LNCaP clone FGC (cell line): ENCODE data around the gene AGBL4.

Experiments used
- DNase-seq: peaks from one replicate; pipeline ENCODE4 v3.0.0-alpha.2; 2011; ENCODE audit warnings: low read depth
- H3K4me3 ChIP-seq: 2 replicates; pipeline ENCODE4 v1.5.1; 2011; ENCODE audit warnings: mild to moderate bottlenecking, low read depth, low read length, control low read depth
- TF ChIP-seq, protein P1 (sequence below): IDR thresholded peaks from 2 replicates; pipeline ENCODE4 v1.5.1; 2012; ENCODE audit warnings: mild to moderate bottlenecking; ENCODE audit not compliant: control insufficient read depth, insufficient read depth; ENCODE audit errors: extremely low read depth

The AGBL4 gene

GRCh38 chr1:49204720-49205119, 819.0 kb downstream of the AGBL4 start:
- DNase-seq: no peak
- TF ChIP-seq, protein P1, sequence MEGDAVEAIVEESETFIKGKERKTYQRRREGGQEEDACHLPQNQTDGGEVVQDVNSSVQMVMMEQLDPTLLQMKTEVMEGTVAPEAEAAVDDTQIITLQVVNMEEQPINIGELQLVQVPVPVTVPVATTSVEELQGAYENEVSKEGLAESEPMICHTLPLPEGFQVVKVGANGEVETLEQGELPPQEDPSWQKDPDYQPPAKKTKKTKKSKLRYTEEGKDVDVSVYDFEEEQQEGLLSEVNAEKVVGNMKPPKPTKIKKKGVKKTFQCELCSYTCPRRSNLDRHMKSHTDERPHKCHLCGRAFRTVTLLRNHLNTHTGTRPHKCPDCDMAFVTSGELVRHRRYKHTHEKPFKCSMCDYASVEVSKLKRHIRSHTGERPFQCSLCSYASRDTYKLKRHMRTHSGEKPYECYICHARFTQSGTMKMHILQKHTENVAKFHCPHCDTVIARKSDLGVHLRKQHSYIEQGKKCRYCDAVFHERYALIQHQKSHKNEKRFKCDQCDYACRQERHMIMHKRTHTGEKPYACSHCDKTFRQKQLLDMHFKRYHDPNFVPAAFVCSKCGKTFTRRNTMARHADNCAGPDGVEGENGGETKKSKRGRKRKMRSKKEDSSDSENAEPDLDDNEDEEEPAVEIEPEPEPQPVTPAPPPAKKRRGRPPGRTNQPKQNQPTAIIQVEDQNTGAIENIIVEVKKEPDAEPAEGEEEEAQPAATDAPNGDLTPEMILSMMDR: no peak
- H3K4me3 ChIP-seq: no peak overlapping the region

DNA sequence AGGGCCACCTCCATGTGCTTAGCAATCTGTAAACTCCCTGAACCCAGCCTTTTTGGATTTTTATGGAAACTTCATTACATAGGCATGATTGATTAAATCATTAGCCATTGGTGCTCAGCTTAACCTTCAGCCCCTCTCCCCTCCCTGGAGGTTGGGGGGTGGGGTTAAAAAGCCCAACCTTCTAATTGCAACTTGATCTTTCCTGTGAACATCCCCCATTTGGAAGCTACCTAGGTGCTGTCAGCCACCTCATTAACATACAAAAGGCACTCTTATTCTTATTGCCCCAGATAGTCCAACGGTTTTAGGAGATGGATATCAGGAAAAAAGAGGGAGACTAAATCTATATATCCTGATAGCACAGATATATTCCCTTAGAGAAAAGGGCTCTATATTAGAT, 823.0 kb downstream of the AGBL4 start:
- no peak for DNase-seq
- no peak overlapping the region for H3K4me3 ChIP-seq
- TF ChIP-seq, protein P1: no peak

GRCh38 chr1:49199564-49199963, 824.2 kb downstream of the AGBL4 start:
- DNase-seq: no peak

DNA sequence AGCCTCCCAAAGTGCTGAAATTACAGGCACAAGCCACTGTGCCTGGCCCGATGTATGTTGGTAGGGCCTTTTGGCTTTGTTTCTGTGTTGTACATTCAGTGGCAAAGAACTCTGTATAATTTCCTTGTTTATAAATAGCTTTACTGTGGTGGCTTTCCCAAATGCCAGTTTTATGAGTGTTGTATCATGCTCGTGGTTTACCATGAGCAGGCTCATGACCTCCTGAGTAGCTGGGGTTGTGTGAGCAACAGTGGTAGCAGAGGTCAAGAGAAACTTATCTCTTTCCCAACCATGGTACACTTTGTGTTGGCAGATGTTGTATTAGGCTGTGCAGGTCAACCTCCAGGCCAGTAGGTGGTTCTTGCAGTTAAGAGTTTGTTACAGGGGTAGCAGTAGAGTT, 826.7 kb downstream of the AGBL4 start:
- no peak overlapping the region for H3K4me3 ChIP-seq
- TF ChIP-seq, protein P1: no peak
- no peak for DNase-seq

More at GRCh38 chr1:49199564-49199963, 824.2 kb downstream of the AGBL4 start:
- TF ChIP-seq, protein P1: no peak
- H3K4me3 ChIP-seq: no peak overlapping the region

DNA sequence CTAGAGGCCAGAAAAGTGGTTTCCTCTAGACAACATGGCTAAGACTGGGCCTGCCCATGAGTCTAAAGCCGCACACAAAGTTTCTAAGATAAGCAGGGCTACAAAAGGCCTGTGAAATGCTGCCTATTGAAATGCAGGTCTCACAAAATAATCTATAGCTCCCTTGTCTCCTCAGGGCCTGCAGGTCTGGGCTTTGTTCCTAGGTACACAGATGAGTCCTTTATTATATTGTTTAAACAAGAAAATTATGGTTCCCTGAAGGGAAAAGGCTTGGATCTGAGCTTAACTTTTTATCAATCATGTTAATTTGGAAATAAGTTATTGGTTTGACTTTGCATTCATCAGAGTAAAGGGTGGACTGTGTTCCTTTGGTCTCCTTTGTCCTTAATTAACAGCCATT, 833.6 kb downstream of the AGBL4 start:
- TF ChIP-seq, protein P1: no peak
- peak; percentile 52 for DNase-seq
- H3K4me3 ChIP-seq: no peak overlapping the region

GRCh38 chr1:49187056-49187455, 836.7 kb downstream of the AGBL4 start:
- DNase-seq: no peak
- TF ChIP-seq, protein P1: no peak
- no peak overlapping the region for H3K4me3 ChIP-seq

DNA sequence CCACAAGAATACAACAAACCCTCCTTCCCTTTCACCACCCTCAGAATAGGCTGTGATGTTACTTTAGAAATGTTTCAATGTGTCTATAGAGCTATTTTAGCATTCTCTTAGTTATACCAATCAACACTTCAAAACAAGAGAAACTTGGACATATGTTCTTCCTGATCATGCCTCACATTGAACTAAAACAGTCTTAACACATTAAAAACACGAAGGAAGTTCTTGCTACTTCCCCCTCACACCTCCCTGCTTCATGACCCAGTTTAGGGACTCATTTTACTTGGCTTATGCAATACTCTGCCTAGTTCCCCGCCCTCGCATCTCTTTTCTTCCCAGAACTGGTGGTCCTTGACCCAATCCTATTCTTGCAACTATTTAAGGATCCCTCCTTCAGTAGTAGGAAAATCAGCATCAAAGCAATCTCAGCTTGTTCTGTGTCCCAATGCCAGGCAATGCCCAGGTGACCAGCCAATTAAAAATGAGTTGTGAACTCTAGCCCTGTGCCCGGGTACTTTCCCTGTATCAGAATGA, 838.2 kb downstream of the AGBL4 start:
- no peak overlapping the region for H3K4me3 ChIP-seq
- TF ChIP-seq, protein P1: no peak

More for the DNA sequence above, 838.2 kb downstream of the AGBL4 start:
- DNase-seq: no peak
